Testis (tissue), 3 donors: ENCODE measurements around the gene KRTAP9-9. TPM values are rescaled to one million over a fixed set of nuclear protein-coding genes. Genes with fewer than 3 reads are reported as not detected.
"Not testable (repeated sequence)": the region's sequence is repeated elsewhere in the genome, so short reads cannot be mapped to it uniquely, and the experiment has no call there.

Source experiments
- DNase-seq: peaks from one replicate; pipeline ENCODE4 v3.0.0-alpha.2; 2019
- H3K27ac ChIP-seq, 2 donors: fragments of 200-600 bp; sonication (generic); one replicate each; pipeline ENCODE4 v1.5.1; 2019
- H3K27me3 ChIP-seq: fragments of 200-600 bp; sonication (generic); one replicate; pipeline ENCODE4 v1.5.1; 2019
- H3K36me3 ChIP-seq: fragments of 200-600 bp; sonication (generic); one replicate; pipeline ENCODE4 v1.5.1; 2017; ENCODE audit warnings: low read depth; ENCODE audit errors: missing control alignments
- H3K4me1 ChIP-seq: fragments of 200-600 bp; sonication (generic); one replicate; pipeline ENCODE4 v1.5.1; 2019
- H3K4me3 ChIP-seq, 2 donors: fragments of 200-600 bp; sonication (generic); one replicate each; pipeline ENCODE4 v1.5.1; 2017 to 2019
- H3K9me3 ChIP-seq: fragments of 200-600 bp; sonication (generic); one replicate; pipeline ENCODE4 v1.5.1; 2017
- CTCF ChIP-seq, 3 experiments: fragments of 450-650 bp in 2 of 3; fragments of 200-600 bp in 1 of 3; sonication (generic) in 1 of 3; IDR thresholded peaks; one replicate each; pipeline ENCODE4 v1.5.1; 2016 to 2019; ENCODE audit warnings: antibody characterized with exemption in 3 of 3, mild to moderate bottlenecking in 2 of 3, moderate library complexity in 1 of 3
- POLR2A ChIP-seq: fragments of 450-650 bp; IDR thresholded peaks from one replicate; pipeline ENCODE4 v1.6.1; 2017; ENCODE audit warnings: antibody characterized with exemption, mild to moderate bottlenecking, moderate library complexity
- WGBS, 2 donors: methylation state at CpG; one replicate each; pipeline ENCODE4 v1.1.5; 2018; 5-methylcytosine and 5-hydroxymethylcytosine counted together
- intact Hi-C: fragments of 100-400 bp; cut with DNase I; formaldehyde crosslinking; loops from one replicate; pipeline ENCODE4 v1.15.1; 2023; ENCODE audit warnings: low total_unique reads
- polyA plus RNA-seq: library from polyadenylated mRNA; stranded (reverse); fragments of 350-450 nt; fragmentation: Illumina TruSeq; extraction: RNeasy Lipid Tissue Mini Kit (QIAGEN cat#74804); gene quantifications from one replicate; pipeline ENCODE4 v1.2.3, GENCODE V29; 2014; ENCODE audit warnings: low read depth, low replicate concordance; ENCODE audit not compliant: insufficient read depth
- total RNA-seq, 2 donors: library from RNA; depleted of rRNA; stranded (reverse); fragments of >200 nt; gene quantifications; one replicate each; pipeline ENCODE4 v1.2.3, GENCODE V29; 2016

Gene KRTAP9-9
- total and polyA plus RNA-seq, 3 donors from 2014 or later = not detected

GRCh38 chr17:41263212-41263611, 8.0 kb downstream of the KRTAP9-9 start:
- no peaks in the 10 kb centered on the region for H3K27me3 ChIP-seq
- intact Hi-C loops = no loop called here
- H3K4me1 ChIP-seq = no peaks in the 10 kb centered on the region
- H3K27ac ChIP-seq = no peak overlapping the region
- H3K4me3 ChIP-seq = no peak overlapping the region
- no peak for TF ChIP-seq CTCF (IDR thresholded peaks at IDR 0.05)
- TF ChIP-seq POLR2A = no peak
- no peaks in the 10 kb centered on the region for H3K9me3 ChIP-seq
- no peak for DNase-seq
- H3K36me3 ChIP-seq = no peaks in the 10 kb centered on the region
- WGBS, 2 donors = 66 to 82% methylated on average over 2 of the region's 2 CpGs

GRCh38 chr17:41264599-41264998, 9.4 kb downstream of the KRTAP9-9 start:
- no peaks in the 10 kb centered on the region for H3K4me1 ChIP-seq
- no peak for DNase-seq
- 73 to 84% methylated on average over 3 of the region's 3 CpGs for WGBS, 2 donors
- no peaks in the 10 kb centered on the region for H3K9me3 ChIP-seq
- no peaks in the 10 kb centered on the region for H3K36me3 ChIP-seq
- H3K27me3 ChIP-seq = no peaks in the 10 kb centered on the region
- intact Hi-C loops = no loop called here
- H3K27ac ChIP-seq = no peak overlapping the region
- TF ChIP-seq CTCF (IDR thresholded peaks at IDR 0.05) (no peak), POLR2A (no peak)
- no peak overlapping the region for H3K4me3 ChIP-seq

GRCh38 chr17:41265078-41265477, 9.9 kb downstream of the KRTAP9-9 start, which contains the start of gene KRTAP9-6:
Gene KRTAP9-6 (plus strand): TSS chr17:41265378. CDS start chr17:41265378, 0 bp downstream.
- intact Hi-C loops = no loop called here
- H3K9me3 ChIP-seq = no peaks in the 10 kb centered on the region
- H3K4me3 ChIP-seq = no peak within 1 kb of the TSS
- TF ChIP-seq POLR2A = no peak
- no peak for TF ChIP-seq CTCF (IDR thresholded peaks at IDR 0.05)
- H3K4me1 ChIP-seq = no peaks in the 10 kb centered on the region
- H3K36me3 ChIP-seq = no peaks in the 10 kb centered on the region
- DNase-seq = no peak
- 31 to 36% methylated on average over 2 of the region's 2 CpGs for WGBS, 2 donors
- no peak within 1 kb of the TSS for H3K27ac ChIP-seq
- H3K27me3 ChIP-seq = no peaks in the 10 kb centered on the region

- Histone ChIP-seq H3K36me3 (no peaks in the 10 kb centered on the region), H3K4me1 (no peaks in the 10 kb centered on the region), H3K27me3 (no peaks in the 10 kb centered on the region), H3K9me3 (no peaks in the 10 kb centered on the region), H3K27ac (no peak overlapping the region), H3K4me3 (no peak overlapping the region)
- TF ChIP-seq POLR2A (no peak), CTCF (IDR thresholded peaks at IDR 0.05) (no peak)
- no CpG with 5 or more reads among the region's 3 CpGs for WGBS, 2 donors
- intact Hi-C loops = no loop called here
- no peak for DNase-seq
Measured at GRCh38 chr17:41267711-41268110, 12.5 kb downstream of the KRTAP9-9 start.

GRCh38 chr17:41271323-41271722, 16.1 kb downstream of the KRTAP9-9 start:
- intact Hi-C loops, H3K9me3 ChIP-seq, H3K4me3 ChIP-seq, H3K36me3 ChIP-seq, DNase-seq, H3K27ac ChIP-seq, H3K4me1 ChIP-seq, H3K27me3 ChIP-seq: not testable (repeated sequence)
- WGBS, 2 donors = no CpG with 5 or more reads among the region's 1 CpG
